CD4-positive, alpha-beta T cell (primary cell): Measurements from ENCODE around the gene HTATSF1. TPM values are rescaled to one million over a fixed set of nuclear protein-coding genes. Genes with fewer than 3 reads are reported as not detected.

Experiments
- ATAC-seq: fragments of 200-7000 bp; cut with Tn5 transposase; one replicate; pipeline ENCODE4 v1.10.0; 2022; ENCODE audit warnings: mild to moderate bottlenecking; ENCODE audit not compliant: poor library complexity
- CTCF ChIA-PET: fragments of 350-600 bp; sonication (Branson Sonifier 250); formaldehyde crosslinking; loops from one replicate; lab custom pipeline; 2021; ENCODE audit warnings: antibody characterized with exemption, inconsistent platforms; lab: Charles Lee
- POLR2A ChIA-PET: fragments of 350-600 bp; sonication (Branson Sonifier 250); formaldehyde crosslinking; loops from one replicate; lab custom pipeline; 2021; ENCODE audit warnings: antibody characterized with exemption, inconsistent platforms; lab: Charles Lee
- DNase-seq, 14 experiments: peaks; one replicate each; pipeline ENCODE4 v3.0.0-alpha.2; 2013 to 2020; ENCODE audit warnings: mixed read lengths in 2 of 14
- H3K27ac ChIP-seq, 2 donors: one replicate each; pipeline versions ENCODE4 v1.5.1 to v1.7.0; 2013; ENCODE audit warnings: low read length in 2 of 2, low read depth in 1 of 2, mild to moderate bottlenecking in 1 of 2
- H3K27me3 ChIP-seq, 2 experiments: 1 replicate in 1 of 2; 2 replicates in 1 of 2; pipeline versions ENCODE4 v1.6.1 to v1.7.0; 2013; ENCODE audit warnings: low read length in 2 of 2, control low read depth in 1 of 2, mild to moderate bottlenecking in 1 of 2, moderate library complexity in 1 of 2; ENCODE audit not compliant: insufficient read depth in 2 of 2, control insufficient read depth in 1 of 2
- H3K36me3 ChIP-seq: one replicate; pipeline ENCODE4 v1.6.1; 2013; ENCODE audit warnings: low read length, control low read depth; ENCODE audit not compliant: insufficient read depth
- H3K4me1 ChIP-seq: one replicate; pipeline ENCODE4 v1.6.1; 2013; ENCODE audit warnings: low read length, control low read depth; ENCODE audit not compliant: insufficient read depth
- H3K4me3 ChIP-seq: one replicate; pipeline ENCODE4 v1.5.1; 2013; ENCODE audit warnings: mild to moderate bottlenecking, low read length, moderate library complexity
- H3K9me3 ChIP-seq, 2 experiments: 1 replicate in 1 of 2; 2 replicates in 1 of 2; pipeline versions ENCODE4 v1.6.1 to v1.7.0; 2013; ENCODE audit warnings: low read length in 2 of 2, mild to moderate bottlenecking in 2 of 2, control low read depth in 1 of 2, moderate library complexity in 1 of 2; ENCODE audit not compliant: control insufficient read depth in 1 of 2, insufficient read depth in 1 of 2
- H3K27ac Mint-ChIP-seq: one replicate; pipeline ENCODE4 v1.8.0; 2020; ENCODE audit warnings: mixed read lengths
- H3K27me3 Mint-ChIP-seq: one replicate; pipeline ENCODE4 v1.8.0; 2021; ENCODE audit warnings: mixed read lengths
- H3K36me3 Mint-ChIP-seq: one replicate; pipeline ENCODE4 v1.8.0; 2021; ENCODE audit warnings: low read depth, mixed read lengths
- H3K4me1 Mint-ChIP-seq: one replicate; pipeline ENCODE4 v1.8.0; 2021; ENCODE audit warnings: low read depth, mixed read lengths
- H3K4me3 Mint-ChIP-seq: one replicate; pipeline ENCODE4 v1.8.0; 2020; ENCODE audit warnings: mild to moderate bottlenecking, mixed read lengths
- H3K9me3 Mint-ChIP-seq: one replicate; pipeline ENCODE4 v1.8.0; 2020; ENCODE audit warnings: mixed read lengths
- intact Hi-C, 2 experiments: fragments of 100-400 bp; cut with DNase I in 1 of 2; cut with micrococcal nuclease in 1 of 2; formaldehyde crosslinking; loops; one replicate each; pipeline versions ENCODE4 v1.15.1 to v1.9.0; 2023 to 2025; cut with DNase I, micrococcal nuclease
- total RNA-seq, 174 experiments: library from RNA in 2 of 174; stranded (reverse) in 2 of 174; gene quantifications; one replicate each; pipeline ENCODE4 v1.2.3 and lab custom pipeline; 2021 to 2026
- TF ChIP-seq, protein P1 (sequence below): fragments of 200-600 bp; IDR thresholded peaks from one replicate; pipeline ENCODE4 v1.8.0; 2022; ENCODE audit warnings: antibody characterized with exemption, mild to moderate bottlenecking

Gene HTATSF1
- total RNA-seq, 2 experiments from 2014 or later = 28.3 to 31.1 TPM

DNA sequence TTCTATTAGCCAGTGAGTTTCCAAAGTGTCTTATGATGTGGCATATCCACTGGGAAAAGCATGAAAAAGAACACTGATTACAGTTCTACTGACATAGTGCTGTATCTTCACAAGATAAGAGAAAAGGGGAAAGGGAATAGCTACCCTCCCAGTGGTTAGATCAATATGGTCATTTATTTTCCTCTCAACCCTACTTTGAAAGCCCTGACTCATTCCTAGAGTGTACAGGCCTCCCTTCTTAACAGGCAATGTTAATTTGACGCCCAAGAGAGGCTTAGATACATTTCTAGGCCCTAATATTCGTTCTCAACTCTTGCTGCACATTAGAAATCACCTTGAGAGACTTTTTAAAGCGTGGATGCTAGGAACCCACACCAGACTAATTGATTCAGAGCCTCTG lies 30.1 kb upstream of the HTATSF1 start:
- Histone ChIP-seq H3K36me3 (no peaks in the 10 kb centered on the region), H3K9me3 (no peaks in the 10 kb centered on the region), H3K27me3 (no peaks in the 10 kb centered on the region), H3K4me3 (no peak overlapping the region), H3K27ac (no peak overlapping the region), H3K4me1 (no peaks in the 10 kb centered on the region)
- DNase-seq (no peak), ATAC-seq (no peak)
- Mint-ChIP-seq H3K27ac (no peak overlapping the region), H3K4me3 (no peak overlapping the region), H3K4me1 (no peaks in the 10 kb centered on the region), H3K9me3 (no peaks in the 10 kb centered on the region), H3K27me3 (no peaks in the 10 kb centered on the region), H3K36me3 (no peaks in the 10 kb centered on the region)
- TF ChIP-seq, protein P1, sequence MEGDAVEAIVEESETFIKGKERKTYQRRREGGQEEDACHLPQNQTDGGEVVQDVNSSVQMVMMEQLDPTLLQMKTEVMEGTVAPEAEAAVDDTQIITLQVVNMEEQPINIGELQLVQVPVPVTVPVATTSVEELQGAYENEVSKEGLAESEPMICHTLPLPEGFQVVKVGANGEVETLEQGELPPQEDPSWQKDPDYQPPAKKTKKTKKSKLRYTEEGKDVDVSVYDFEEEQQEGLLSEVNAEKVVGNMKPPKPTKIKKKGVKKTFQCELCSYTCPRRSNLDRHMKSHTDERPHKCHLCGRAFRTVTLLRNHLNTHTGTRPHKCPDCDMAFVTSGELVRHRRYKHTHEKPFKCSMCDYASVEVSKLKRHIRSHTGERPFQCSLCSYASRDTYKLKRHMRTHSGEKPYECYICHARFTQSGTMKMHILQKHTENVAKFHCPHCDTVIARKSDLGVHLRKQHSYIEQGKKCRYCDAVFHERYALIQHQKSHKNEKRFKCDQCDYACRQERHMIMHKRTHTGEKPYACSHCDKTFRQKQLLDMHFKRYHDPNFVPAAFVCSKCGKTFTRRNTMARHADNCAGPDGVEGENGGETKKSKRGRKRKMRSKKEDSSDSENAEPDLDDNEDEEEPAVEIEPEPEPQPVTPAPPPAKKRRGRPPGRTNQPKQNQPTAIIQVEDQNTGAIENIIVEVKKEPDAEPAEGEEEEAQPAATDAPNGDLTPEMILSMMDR = no peak
- intact Hi-C loops = no loop called here
- CTCF ChIA-PET = no interaction called here
- POLR2A ChIA-PET = no interaction called here

DNA sequence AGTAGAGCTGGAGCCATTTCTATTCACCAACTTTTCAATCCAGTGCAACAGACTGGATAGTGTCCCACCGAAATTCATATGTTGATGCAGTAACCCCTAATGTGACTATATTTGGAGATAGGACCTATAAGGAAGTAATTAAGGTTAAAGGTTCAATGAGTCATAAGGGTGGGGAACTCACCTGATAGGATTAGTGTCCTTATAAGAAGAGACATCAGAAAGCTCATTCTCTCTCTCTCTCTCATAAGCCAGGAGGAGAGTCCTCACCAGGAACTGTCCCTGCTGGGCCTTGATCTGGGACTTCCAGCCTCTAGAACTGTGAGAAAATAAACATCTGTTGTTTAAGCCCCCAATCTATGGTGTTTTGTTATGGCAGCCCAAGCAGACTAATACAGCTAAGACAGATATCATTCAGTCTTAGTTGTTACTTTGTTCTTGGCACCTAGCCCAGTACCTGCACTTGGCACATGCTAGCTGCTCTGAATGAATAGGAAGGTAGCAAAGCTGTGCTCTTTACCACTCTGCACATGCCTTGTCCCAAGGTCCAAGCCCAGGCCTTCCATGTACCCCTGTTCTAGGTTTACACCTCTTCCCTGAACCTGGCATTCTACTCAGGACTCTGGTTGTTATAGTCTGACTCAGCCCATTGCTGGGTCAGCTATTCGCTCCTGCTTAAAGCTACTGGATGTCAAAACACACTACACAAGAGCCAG lies 28.8 kb upstream of the HTATSF1 start:
- no peak overlapping the region for H3K4me3 Mint-ChIP-seq
- H3K4me1 Mint-ChIP-seq = no peaks in the 10 kb centered on the region
- POLR2A ChIA-PET = no interaction called here
- no peaks in the 10 kb centered on the region for H3K36me3 Mint-ChIP-seq
- no peaks in the 10 kb centered on the region for H3K36me3 ChIP-seq
- CTCF ChIA-PET = no interaction called here
- no peaks in the 10 kb centered on the region for H3K9me3 Mint-ChIP-seq
- ATAC-seq = no peak
- no peaks in the 10 kb centered on the region for H3K27me3 Mint-ChIP-seq
- H3K27me3 ChIP-seq = no peaks in the 10 kb centered on the region
- H3K27ac ChIP-seq = no peak overlapping the region
- H3K27ac Mint-ChIP-seq = no peak overlapping the region
- no peak for DNase-seq
- TF ChIP-seq, protein P1 = no peak
- no peaks in the 10 kb centered on the region for H3K4me1 ChIP-seq
- intact Hi-C loops = no loop called here
- no peak overlapping the region for H3K4me3 ChIP-seq
- no peaks in the 10 kb centered on the region for H3K9me3 ChIP-seq

DNA sequence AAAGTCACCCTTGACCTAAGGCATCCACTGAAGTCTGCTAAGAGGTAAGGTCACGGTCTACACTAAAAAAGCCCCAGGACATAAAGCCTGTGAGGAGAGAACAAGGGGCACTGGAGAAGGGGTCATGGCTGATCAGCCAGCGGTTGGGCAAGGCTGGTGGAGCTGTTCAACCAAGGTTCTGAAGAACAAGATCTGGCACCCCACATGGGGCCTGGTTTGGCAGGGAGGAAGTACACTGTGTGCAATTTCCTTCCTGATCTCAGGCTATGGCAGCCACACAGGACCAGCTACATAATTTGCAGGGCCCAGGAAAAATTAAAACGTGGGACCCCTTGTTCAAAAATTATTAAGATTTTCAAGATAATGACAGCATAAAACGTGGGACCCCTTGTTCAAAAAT lies 23.7 kb upstream of the HTATSF1 start:
- POLR2A ChIA-PET = no interaction called here
- no peaks in the 10 kb centered on the region for H3K4me1 ChIP-seq
- no peaks in the 10 kb centered on the region for H3K27me3 Mint-ChIP-seq
- H3K4me3 ChIP-seq = no peak overlapping the region
- TF ChIP-seq, protein P1 = no peak
- DNase-seq (no peak), ATAC-seq (no peak)
- CTCF ChIA-PET = no interaction called here
- H3K27me3 ChIP-seq = no peaks in the 10 kb centered on the region
- H3K27ac Mint-ChIP-seq = no peak overlapping the region
- H3K4me3 Mint-ChIP-seq = no peak overlapping the region
- no peaks in the 10 kb centered on the region for H3K36me3 Mint-ChIP-seq
- no peaks in the 10 kb centered on the region for H3K4me1 Mint-ChIP-seq
- H3K36me3 ChIP-seq = no peaks in the 10 kb centered on the region
- H3K27ac ChIP-seq = no peak overlapping the region
- intact Hi-C loops = no loop called here
- no peaks in the 10 kb centered on the region for H3K9me3 Mint-ChIP-seq
- no peaks in the 10 kb centered on the region for H3K9me3 ChIP-seq
